ENCODE results near the gene RAD9A. TPM values are rescaled to one million over a fixed set of nuclear protein-coding genes. Genes with fewer than 3 reads are reported as not detected.
A peak's percentile ranks its signal among the peaks of the same experiment; 100 is the strongest.

RAD9A gene
- 11.1 to 14.6 TPM (median 11.6 TPM) in 3 replicates for total RNA-seq
- long read RNA-seq, partial matches to known transcripts, result 3 of 5 reads
- long read RNA-seq, other reads (novel, unspliced or antisense), result 1 of 5 reads

GRCh38 chr11:67391304-67392182, at the start of gene RAD9A:
Gene RAD9A (plus strand): TSS chr11:67391986. CDS start chr11:67392045, 59 bp downstream.
- H3K36me3 Mint-ChIP-seq (ENCODE audit: low read depth), result peaks cover 1% of the 10 kb centered on the region
- TF ChIP-seq CTCF (IDR thresholded peaks at IDR 0.05), result peak; percentile 25
- no peaks in the 10 kb centered on the region for H3K9me3 Mint-ChIP-seq (ENCODE audit: low read depth)
- peak within 1 kb of the TSS; percentile 92 for H3K27ac Mint-ChIP-seq (ENCODE audit: unreplicated experiment)
- H3K4me1 Mint-ChIP-seq (ENCODE audit: low read depth), result peaks cover 21% of the 10 kb centered on the region
- peak within 1 kb of the TSS; percentile 90 for H3K4me3 Mint-ChIP-seq (ENCODE audit: unreplicated experiment)
- DNase-seq (ENCODE audit: low spot score), result no peak
- no peaks in the 10 kb centered on the region for H3K27me3 Mint-ChIP-seq (ENCODE audit: low read depth)

- no peak for TF ChIP-seq CTCF (IDR thresholded peaks at IDR 0.05)
- no peak overlapping the region for H3K27ac Mint-ChIP-seq (ENCODE audit: unreplicated experiment)
- no peaks in the 10 kb centered on the region for H3K27me3 Mint-ChIP-seq (ENCODE audit: low read depth)
These were observed 47.5 kb upstream of the RAD9A start for GRCh38 chr11:67344264-67344663.

GRCh38 chr11:67345247-67345919, 46.4 kb upstream of the RAD9A start:
- Mint-ChIP-seq H3K9me3 (ENCODE audit: low read depth) (peaks cover 4% of the 10 kb centered on the region), H3K36me3 (ENCODE audit: low read depth) (no peaks in the 10 kb centered on the region), H3K4me3 (ENCODE audit: unreplicated experiment) (no peak overlapping the region), H3K27ac (ENCODE audit: unreplicated experiment) (no peak overlapping the region), H3K4me1 (ENCODE audit: low read depth) (peaks cover 22% of the 10 kb centered on the region), H3K27me3 (ENCODE audit: low read depth) (no peaks in the 10 kb centered on the region)
- DNase-seq (ENCODE audit: low spot score), result no peak
- TF ChIP-seq CTCF (IDR thresholded peaks at IDR 0.05), result no peak

More at GRCh38 chr11:67344264-67344663, 47.5 kb upstream of the RAD9A start:
- no peak overlapping the region for H3K4me3 Mint-ChIP-seq (ENCODE audit: unreplicated experiment)
- peaks cover 16% of the 10 kb centered on the region for H3K4me1 Mint-ChIP-seq (ENCODE audit: low read depth)
- no peaks in the 10 kb centered on the region for H3K36me3 Mint-ChIP-seq (ENCODE audit: low read depth)
- H3K9me3 Mint-ChIP-seq (ENCODE audit: low read depth), result peaks cover 4% of the 10 kb centered on the region
- DNase-seq (ENCODE audit: low spot score), result no peak

GRCh38 chr11:67345920-67346819, 45.6 kb upstream of the RAD9A start:
- peak; percentile 85 for TF ChIP-seq CTCF (IDR thresholded peaks at IDR 0.05)
- Mint-ChIP-seq H3K27me3 (ENCODE audit: low read depth) (no peaks in the 10 kb centered on the region), H3K27ac (ENCODE audit: unreplicated experiment) (peak overlapping the region; percentile 41), H3K4me3 (ENCODE audit: unreplicated experiment) (no peak overlapping the region), H3K4me1 (ENCODE audit: low read depth) (peaks cover 25% of the 10 kb centered on the region), H3K36me3 (ENCODE audit: low read depth) (no peaks in the 10 kb centered on the region), H3K9me3 (ENCODE audit: low read depth) (peaks cover 4% of the 10 kb centered on the region)
- DNase-seq (ENCODE audit: low spot score), result no peak
